Psoas muscle (tissue), 8 donors: ENCODE measurements around the gene HNRNPUL1. TPM values are rescaled to one million over a fixed set of nuclear protein-coding genes. Genes with fewer than 3 reads are reported as not detected.

Experiments
- ATAC-seq, 4 donors: fragments of 200-7000 bp; cut with Tn5 transposase; one replicate each; pipeline ENCODE4 v1.9.1; 2020; ENCODE audit warnings: moderate library complexity in 3 of 4, mild to moderate bottlenecking in 2 of 4
- DNase-seq, 2 donors: peaks; one replicate each; pipeline ENCODE4 v3.0.0-alpha.2; 2020
- H3K27ac ChIP-seq: fragments of 200-600 bp; one replicate; pipeline ENCODE4 v1.8.0; 2022
- H3K27me3 ChIP-seq, 3 donors: fragments of 200-600 bp in 1 of 3; one replicate each; pipeline versions ENCODE4 v1.6.1 to v1.8.0; 2013 to 2022; ENCODE audit warnings: low read length in 2 of 3, mild to moderate bottlenecking in 2 of 3, moderate library complexity in 1 of 3; ENCODE audit not compliant: insufficient read depth in 3 of 3
- H3K36me3 ChIP-seq, 2 donors: fragments of 200-600 bp in 1 of 2; one replicate each; pipeline versions ENCODE4 v1.6.1 to v1.8.0; 2013 to 2022; ENCODE audit warnings: low read depth in 1 of 2, mild to moderate bottlenecking in 1 of 2, moderate library complexity in 1 of 2; ENCODE audit not compliant: insufficient read depth in 1 of 2
- H3K4me1 ChIP-seq: fragments of 200-600 bp; one replicate; pipeline ENCODE4 v1.8.0; 2022
- H3K4me3 ChIP-seq: fragments of 200-600 bp; one replicate; pipeline ENCODE4 v1.8.0; 2022; ENCODE audit warnings: mild to moderate bottlenecking
- H3K9me3 ChIP-seq: fragments of 200-600 bp; one replicate; pipeline ENCODE4 v1.8.0; 2022
- CTCF ChIP-seq: fragments of 200-600 bp; IDR thresholded peaks from one replicate; pipeline ENCODE4 v1.8.0; 2022; ENCODE audit warnings: antibody characterized with exemption
- WGBS, 3 donors: extraction: QIAGEN DNeasy Blood & Tissue Kit; methylation state at CpG; one replicate each; pipeline versions ENCODE4 v1.1.6 to v1.1.7; 2013; 5-methylcytosine and 5-hydroxymethylcytosine counted together
- intact Hi-C, 2 donors: fragments of 100-400 bp; cut with DNase I; formaldehyde crosslinking; loops; one replicate each; pipeline versions ENCODE4 v1.11.0 to v1.14.2; 2022
- polyA plus RNA-seq, 3 donors: library from polyadenylated mRNA; stranded (reverse); fragments of 200-250 nt; gene quantifications; one replicate each; pipeline ENCODE4 v1.2.3, GENCODE V29; 2013
- total RNA-seq, 4 donors: library from RNA; stranded (reverse); fragmentation: NEBNext Ultra II Directional in 2 of 4; extraction: Animal tissue kit (Norgen Biotek cat#: 25700) in 2 of 4; gene quantifications; one replicate each; pipeline versions ENCODE4 v1.2.1 to v1.2.4, GENCODE V29; 2021 to 2023
- donor health status: healthy with polysubstance abuse.
- donor health status: DM: no; HTN: no; CAD: no; lungs with moderate emphysema.
- donor health status: Bipolar disorder and iron deficiency.
- donor health status: healthy.
- donor health status: DM: yes; HTN: yes; CAD: no.
- donor health status: DM: no; HTN: no; CAD: no.
- donor health status: DM: no; HTN: no; CAD: no.
- donor health status: DM: yes; HTN: yes; CAD: no.

The HNRNPUL1 gene
- total and polyA plus RNA-seq, 7 donors: 54.3 to 129 (median 82.3) TPM

GRCh38 chr19:41255171-41255570 is 9.0 kb upstream of the HNRNPUL1 start:
- no peak for TF ChIP-seq CTCF
- intact Hi-C loops: loop anchor here in 1 of 2 donors (5.0 kb wide), 2 partner anchors 33 to 123 kb away; no protein-coding TSS in a partner anchor
- H3K36me3 ChIP-seq: peaks cover 0 to 17% of the 10 kb centered on the region in 2 donors

GRCh38 chr19:41261474-41262190 is 2.5 kb upstream of the HNRNPUL1 start:
- Histone ChIP-seq H3K4me1 (peaks cover 10% of the 10 kb centered on the region), H3K36me3 (peaks cover 0 to 8% of the 10 kb centered on the region in 2 donors), H3K27ac (peak overlapping the region; percentile 98), H3K9me3 (no peaks in the 10 kb centered on the region), H3K4me3 (peak overlapping the region; percentile 99), H3K27me3 (no peaks in the 10 kb centered on the region)
- DNase-seq: no peak
- WGBS, 3 donors: 50 to 56% (median 51%) methylated on average over 10 of the region's 10 CpGs
- ATAC-seq: no peak
- no peak for TF ChIP-seq CTCF
- intact Hi-C loops: loop anchor here (1.0 to 5.0 kb wide), 3 partner anchors 34 to 57 kb away; no protein-coding TSS in a partner anchor

More at GRCh38 chr19:41255171-41255570, 9.0 kb upstream of the HNRNPUL1 start:
- Histone ChIP-seq H3K27ac (no peak overlapping the region), H3K9me3 (no peaks in the 10 kb centered on the region), H3K4me1 (no peaks in the 10 kb centered on the region), H3K27me3 (peaks cover 0 to 15% (median 0%) of the 10 kb centered on the region in 3 donors), H3K4me3 (no peak overlapping the region)
- ATAC-seq (no peak), DNase-seq (no peak)

GRCh38 chr19:41263042-41263849 is 926 bp upstream of the HNRNPUL1 start:
- DNase-seq (peak; percentile 64 to 86), ATAC-seq (peak; percentile 10 to 51 (median 22))
- TF ChIP-seq CTCF: no peak
- H3K9me3 ChIP-seq: no peaks in the 10 kb centered on the region
- no peaks in the 10 kb centered on the region for H3K27me3 ChIP-seq
- H3K4me3 ChIP-seq: peak overlapping the region; percentile 99
- H3K36me3 ChIP-seq: peaks cover 0 to 16% of the 10 kb centered on the region in 2 donors
- intact Hi-C loops: loop anchor here in 1 of 2 donors (5.0 kb wide), 1 partner anchor 36 kb away; no protein-coding TSS in a partner anchor
- peaks cover 23% of the 10 kb centered on the region for H3K4me1 ChIP-seq
- H3K27ac ChIP-seq: peak overlapping the region; percentile 98
- 0 to 1% (median 0%) methylated on average over 46 of the region's 46 CpGs for WGBS, 3 donors

- TF ChIP-seq CTCF: no peak
- Histone ChIP-seq H3K4me3 (peak overlapping the region; percentile 99), H3K36me3 (peaks cover 0 to 24% of the 10 kb centered on the region in 2 donors), H3K27me3 (no peaks in the 10 kb centered on the region), H3K9me3 (no peaks in the 10 kb centered on the region), H3K4me1 (peaks cover 23% of the 10 kb centered on the region), H3K27ac (peak overlapping the region; percentile 97)
- intact Hi-C loops: loop anchor here (2.0 to 5.0 kb wide), 3 partner anchors 37 to 44 kb away; no protein-coding TSS in a partner anchor
- DNase-seq (peak; percentile 58 to 78), ATAC-seq (peak in 2 of 4 donors; percentile 2 to 3)
- WGBS, 3 donors: 0 to 1% (median 1%) methylated on average over 58 to 75 of the region's 75 CpGs
Measured at GRCh38 chr19:41264581-41265394, 616 bp downstream of the HNRNPUL1 start.
